NCI-H524 treated with DMSO at 0.1 percent for 48 hours (cell line): ENCODE data around the gene PRKAR2B.

Experiments
- DNase-seq: peaks from one replicate; lab custom pipeline; 2025; lab: John Stamatoyannopoulos, UW

The PRKAR2B gene

DNA sequence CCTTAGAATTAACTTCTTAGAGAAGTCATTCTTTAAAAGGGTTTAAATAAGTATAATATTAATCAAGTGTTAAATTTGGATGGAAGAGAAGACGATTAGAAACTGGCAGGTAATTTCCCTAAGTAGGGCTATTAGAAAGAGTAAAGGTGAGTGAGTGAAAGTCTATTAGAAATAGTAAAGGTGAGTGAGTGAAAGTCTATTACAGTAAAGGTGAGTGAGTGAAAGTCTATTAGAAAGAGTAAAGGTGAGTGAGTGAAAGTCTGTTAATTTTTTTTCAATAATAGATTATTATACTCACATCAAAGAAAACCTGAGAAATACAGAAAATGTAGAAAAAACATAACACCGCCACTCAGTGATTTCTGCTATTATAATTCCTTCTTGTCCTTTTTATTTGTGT, 113.5 kb downstream of the PRKAR2B start:
- no peak for DNase-seq

DNA sequence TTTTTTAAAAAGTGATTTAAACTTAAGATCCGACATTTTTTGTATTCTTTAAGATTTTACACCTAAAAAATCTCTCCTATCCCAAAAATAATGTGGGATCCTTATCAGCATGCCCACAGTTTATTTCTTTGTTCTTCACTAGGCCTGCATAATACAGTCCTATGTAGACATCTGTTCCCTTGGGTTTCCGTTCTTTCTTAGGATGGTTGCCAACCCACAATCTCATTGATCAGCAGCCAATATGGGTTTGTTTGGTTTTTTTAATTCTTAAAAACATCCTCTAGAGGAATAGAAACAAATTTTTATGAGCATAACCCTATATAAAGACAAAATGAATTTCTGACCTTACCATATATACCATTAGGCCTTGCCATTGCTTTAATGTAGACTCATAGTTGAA, 115.9 kb downstream of the PRKAR2B start:
- DNase-seq = no peak

- no peak for DNase-seq
These were observed 116.9 kb downstream of the PRKAR2B start for GRCh38 chr7:107161415-107161814.

DNA sequence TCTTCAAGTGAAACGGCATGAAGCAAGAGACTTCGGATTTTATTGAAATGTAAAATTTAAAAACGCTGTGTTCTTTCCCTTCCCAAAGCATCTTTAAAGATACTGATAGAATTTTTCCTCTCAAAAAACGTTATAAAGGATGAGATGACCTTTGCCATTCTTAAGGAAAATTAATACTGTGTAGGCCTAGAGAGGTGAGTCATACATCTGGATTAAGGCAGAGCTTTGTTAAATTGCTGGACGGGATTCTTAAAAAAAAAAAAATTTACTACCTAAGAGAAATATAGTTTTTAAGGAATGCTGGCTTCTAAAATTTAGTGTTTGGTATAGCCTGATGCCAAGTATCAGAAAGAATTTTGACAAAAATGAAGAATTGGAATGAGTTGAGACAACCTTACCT, 118.0 kb downstream of the PRKAR2B start:
- DNase-seq = no peak

DNA sequence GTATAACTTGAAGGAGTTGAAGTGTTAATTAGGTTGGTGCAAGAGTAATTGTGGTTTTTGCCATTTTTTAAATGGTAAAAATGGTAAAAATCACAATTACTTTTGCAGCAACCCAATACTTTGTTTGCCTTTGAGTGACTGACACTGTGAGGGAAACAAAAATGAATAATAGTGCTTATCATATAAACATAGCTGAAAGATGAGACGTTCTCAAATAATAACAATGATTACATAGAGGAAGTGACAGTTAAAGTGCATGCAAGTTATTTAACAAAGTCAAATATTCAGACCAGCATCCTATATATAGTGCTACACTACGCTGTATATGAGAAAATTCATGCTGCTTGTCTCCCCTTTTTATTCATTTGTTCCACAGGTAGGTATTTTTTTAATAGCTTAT, 119.6 kb downstream of the PRKAR2B start:
- DNase-seq = no peak

DNA sequence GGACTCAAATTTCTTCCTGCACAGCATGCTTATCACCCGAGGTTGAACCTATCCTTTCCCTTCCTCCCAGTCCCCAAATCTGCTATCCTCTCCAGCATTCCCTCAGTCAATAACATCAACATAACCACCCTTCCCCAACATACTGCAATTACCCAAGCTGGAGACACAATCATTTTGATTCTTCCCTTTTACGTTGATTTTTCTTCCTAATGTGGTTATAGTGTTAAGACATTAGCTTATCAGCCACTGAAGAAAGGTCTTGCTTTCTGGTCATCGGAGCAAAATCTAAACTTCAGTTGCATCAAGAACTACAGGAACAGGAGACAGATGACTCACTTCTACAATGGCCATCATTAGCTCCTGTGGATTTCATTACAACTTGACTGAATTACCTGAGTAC, 120.8 kb downstream of the PRKAR2B start:
- no peak for DNase-seq

GRCh38 chr7:107166736-107167426, 122.4 kb downstream of the PRKAR2B start:
- DNase-seq = no peak

GRCh38 chr7:107167483-107168232, 123.2 kb downstream of the PRKAR2B start:
- peak; percentile 26 for DNase-seq

- DNase-seq = peak; percentile 99
These were observed 124.0 kb downstream of the PRKAR2B start, which contains the start of gene HBP1 for GRCh38 chr7:107168233-107169119. HBP1 (plus strand) TSS chr7:107169003; CDS start chr7:107179894, 10,891 bp downstream.

- peak; percentile 36 for DNase-seq
These were observed 124.9 kb downstream of the PRKAR2B start for GRCh38 chr7:107169120-107170050.

- DNase-seq = no peak
These were observed 125.8 kb downstream of the PRKAR2B start for GRCh38 chr7:107170051-107170915.

DNA sequence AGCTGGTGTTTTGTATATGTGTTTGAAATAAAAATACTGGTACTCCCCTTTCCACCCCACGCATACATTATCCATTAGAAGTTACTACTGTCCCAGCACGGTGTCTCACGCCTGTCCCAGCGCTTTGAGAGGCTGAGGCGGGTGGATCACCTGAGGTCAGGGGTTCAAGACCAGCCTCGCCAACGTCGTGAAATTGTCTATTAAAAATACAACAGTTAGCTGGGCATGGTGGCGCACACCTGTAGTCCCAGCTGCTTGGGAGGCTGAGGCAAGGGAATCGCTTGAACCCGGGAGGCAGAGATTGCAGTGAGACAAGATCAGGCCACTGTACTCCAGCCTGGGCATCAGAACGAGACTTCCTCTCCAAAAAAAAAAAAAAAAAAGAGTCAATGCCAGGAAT, 127.0 kb downstream of the PRKAR2B start:
- DNase-seq = no peak

DNA sequence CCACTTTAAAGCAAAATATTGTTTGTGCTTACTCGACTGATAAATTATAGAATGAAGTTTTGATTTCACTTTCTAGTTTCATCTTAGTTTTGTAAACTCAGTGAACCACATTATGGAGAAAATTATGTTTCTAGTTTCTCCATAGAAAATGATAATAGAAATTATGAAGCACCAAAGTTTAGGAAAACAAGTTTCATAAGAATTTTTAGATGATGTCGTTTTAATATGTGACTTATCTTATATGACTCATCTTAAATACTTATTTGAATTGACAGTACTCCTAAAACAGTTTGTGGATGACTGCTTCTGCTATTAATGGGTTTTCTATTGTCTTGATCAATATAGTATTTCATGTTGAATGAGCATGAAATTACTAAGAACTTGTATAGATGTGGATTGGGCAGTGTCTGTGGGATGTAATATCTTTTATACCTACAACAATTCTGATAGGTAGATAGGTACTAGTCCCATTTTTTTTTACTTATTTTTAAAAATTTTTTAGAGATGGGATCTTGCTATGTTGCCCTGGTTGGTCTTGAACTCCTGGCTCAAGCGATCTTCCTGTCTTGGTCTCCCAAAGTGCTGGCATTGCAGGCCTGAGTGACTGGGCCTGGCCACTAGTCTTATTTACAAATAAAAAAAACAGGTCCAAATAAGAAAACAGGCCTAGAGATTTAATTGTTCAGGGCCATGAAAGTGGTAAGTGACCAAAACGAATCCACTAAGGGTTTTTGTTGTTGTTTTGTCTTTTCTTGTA, 127.9 kb downstream of the PRKAR2B start:
- DNase-seq = no peak

DNA sequence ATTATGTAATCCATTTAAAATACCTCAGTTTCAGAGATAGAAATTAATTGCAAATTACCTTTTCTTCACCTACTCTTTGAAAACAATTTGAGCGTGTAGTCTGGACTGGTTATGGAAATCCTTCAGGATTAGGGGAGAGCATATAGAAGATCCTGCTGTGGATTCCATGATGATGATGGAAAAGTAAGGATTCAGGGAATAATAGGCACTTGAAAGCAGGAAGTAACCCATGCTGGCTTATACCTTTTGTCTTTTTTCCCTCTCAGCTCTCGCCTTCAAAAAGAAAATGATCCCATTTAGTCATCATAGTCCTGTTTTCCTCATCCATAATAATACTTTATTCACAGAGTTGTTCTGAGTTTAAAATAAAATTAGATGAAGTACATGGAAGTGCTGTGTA, 128.7 kb downstream of the PRKAR2B start:
- DNase-seq = no peak

DNA sequence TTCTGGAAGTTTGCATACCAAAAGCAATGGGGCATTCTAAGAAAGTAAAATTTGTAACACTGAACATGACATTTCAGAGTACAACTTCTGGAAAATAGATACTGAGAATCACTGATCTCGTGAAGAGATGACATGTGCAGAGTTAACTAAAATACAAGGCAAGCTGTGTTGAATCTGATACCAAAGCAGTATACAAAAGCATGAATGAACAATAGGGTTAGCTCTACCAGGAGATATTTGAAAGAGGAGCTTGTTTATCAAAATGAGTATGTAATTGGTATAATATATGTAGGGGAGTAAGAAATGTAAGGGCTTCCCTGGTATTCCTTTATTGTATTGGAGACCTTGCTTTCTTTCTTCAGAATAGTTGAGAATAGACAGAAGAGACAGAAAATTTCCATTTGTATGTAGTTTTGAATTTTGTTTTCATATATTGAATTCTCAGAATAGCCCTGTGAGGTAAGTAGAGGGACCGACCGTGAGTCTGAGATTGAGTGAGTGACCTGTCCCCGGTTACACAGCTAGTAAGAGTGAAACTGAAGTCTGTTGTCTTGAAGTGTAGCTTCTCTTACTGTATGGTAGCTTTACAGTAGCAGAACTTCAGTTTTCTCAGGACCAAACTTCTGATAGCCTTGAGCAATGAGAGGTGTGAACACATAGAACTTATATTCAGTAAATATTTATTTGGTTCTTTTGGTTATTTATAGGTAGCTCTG, 129.3 kb downstream of the PRKAR2B start:
- DNase-seq = no peak

DNA sequence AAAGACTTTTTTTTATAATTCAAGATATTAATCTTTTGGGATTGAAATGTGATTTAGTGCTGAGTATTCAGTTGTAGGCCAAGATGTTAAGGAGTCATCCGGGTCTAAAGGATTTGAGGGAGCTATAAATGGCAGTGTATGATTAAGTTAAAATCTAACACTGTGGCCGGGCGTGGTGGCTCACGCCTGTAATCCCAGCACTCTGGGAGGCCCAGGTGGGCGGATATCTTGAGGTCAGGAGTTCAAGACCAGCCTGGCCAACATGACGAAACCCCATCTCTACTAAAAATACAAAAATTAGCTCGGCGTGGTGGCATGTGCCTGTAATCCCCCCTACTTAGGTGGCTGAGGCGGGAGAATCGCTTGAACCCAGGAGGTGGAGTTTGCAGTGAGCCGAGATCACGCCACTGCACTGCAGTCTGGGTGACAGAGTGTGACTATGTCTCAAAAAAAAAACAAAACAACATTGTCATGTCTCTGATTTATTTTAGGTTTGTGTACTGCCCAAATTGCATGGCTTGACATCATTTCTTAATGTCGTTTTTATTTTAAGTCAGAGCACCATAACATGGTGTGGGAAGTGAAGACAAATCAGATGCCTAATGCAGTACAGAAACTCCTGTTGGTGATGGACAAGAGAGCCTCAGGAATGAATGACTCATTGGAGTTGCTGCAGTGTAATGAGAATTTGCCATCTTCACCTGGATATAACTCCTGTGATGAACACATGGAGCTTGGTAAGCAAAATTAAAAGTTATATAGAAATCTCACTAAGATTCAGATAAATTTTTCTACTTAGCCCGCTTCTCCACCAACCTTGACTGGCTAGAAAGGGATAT, 135.0 kb downstream of the PRKAR2B start:
- no peak for DNase-seq

DNA sequence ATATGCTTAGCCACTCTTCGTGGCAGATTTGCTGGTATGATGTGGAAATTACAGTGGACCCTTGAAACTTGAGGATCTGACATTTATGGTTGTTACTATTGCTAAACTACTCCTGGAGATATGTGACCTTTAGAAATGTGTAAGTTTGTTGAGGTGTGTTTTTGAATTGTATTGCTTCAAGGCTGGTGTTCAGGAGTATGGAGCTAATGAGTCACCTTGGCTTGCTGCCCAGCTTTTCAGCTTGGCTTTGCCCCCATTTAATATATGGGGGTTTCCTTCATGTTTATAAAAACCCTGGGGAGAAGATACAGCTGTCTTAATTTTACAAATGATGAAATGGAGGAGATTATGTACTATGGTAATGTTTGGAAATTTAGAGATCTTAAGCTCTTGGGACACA, 135.9 kb downstream of the PRKAR2B start:
- no peak for DNase-seq

DNA sequence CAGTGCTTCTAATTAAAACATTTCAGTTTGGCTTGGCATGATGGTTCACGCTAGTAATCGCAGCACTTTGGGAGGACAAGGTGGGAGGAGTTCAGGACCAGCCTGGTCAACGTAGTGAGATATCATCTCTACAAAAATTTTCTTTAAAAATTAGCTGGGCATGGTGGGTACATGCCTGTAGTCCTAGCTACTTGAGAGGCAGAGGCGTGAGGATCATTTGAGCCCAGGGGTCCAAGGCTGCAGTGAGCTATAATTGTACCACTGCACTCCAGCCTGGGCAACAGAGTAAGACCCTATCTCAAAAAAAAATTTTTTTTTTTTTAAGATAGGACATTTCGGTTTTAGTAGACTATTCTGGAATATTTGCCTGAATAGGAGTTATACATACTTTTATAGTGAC, 136.7 kb downstream of the PRKAR2B start:
- DNase-seq = no peak
